ENCODE measurements around the gene AMOTL1.
"Not testable (repeated sequence)": the region's sequence is repeated elsewhere in the genome, so short reads cannot be mapped to it uniquely, and the experiment has no call there.

Gene AMOTL1

DNA sequence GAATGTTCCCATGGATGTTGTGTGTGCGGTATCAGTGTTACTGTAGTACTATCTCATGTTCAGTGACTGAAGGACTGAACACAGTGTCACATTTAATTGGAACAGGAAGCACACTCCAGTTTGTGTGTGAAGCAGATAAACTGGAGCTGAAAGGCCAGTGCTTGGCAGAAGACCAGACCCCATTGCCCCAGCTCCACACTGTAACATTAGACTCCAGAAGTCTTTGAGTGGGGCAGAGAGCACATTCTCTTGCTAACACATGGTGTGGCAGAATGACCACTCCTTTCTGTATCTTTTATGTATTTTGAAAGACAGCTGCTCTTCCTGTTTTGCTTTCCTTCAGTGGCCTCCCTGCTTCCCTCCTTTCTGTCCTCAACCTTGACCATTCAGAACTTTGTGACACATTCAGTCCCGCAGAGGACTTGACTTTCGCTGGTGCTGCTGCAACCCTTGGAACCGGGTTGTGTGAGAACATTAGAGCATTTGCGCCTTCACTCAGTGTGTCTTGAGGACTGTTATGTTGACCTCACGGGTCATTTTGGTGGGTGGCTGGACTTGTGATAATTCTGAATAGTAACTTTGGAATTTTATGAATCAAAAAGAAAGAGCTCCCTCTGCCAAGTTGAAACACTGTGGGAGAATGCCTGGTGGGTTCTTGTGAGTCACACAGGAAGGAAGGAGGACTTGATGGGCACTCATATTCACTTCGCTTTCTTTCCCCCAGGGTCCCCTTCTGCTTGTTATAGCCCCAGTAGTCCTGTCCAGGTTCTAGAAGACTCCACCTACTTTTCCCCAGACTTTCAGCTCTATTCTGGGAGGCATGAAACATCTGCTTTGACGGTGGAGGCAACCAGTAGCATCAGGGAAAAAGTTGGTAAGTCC is 26.4 kb downstream of the AMOTL1 start:
- no peak for DNase-seq

DNA sequence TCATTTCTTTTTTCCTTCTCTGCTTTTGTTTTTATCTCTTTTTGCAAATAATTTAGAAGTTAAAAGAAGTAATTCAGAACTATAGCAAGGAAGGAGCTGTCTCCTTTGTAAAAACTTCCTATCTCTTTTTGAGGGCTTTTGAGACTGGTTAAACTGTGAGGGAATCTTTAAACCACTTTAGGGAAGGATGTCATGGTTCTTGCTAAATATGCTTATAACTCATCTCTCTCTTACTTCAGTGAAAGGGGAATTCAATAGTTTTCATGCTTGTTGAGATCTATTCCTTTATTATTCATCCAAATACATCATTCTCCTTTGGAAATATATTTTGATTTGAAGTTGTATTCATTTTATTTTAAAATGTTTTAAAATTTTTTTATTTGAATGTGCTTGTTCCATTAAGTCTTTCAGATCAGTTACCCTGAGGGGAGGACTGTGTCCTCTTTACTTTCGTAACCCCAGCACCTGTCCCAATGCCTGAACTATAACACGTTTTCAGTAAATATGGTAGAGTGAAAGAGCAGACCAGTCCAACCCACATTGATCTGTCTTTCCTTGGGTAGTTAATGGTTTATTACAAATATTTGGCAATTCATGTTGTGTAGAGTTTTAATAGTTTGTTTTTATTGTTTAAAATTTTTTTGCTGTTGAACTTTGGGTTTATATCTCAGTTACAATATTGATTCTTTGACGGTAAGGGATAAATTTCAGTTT is 27.5 kb downstream of the AMOTL1 start:
- no peak for DNase-seq

DNA sequence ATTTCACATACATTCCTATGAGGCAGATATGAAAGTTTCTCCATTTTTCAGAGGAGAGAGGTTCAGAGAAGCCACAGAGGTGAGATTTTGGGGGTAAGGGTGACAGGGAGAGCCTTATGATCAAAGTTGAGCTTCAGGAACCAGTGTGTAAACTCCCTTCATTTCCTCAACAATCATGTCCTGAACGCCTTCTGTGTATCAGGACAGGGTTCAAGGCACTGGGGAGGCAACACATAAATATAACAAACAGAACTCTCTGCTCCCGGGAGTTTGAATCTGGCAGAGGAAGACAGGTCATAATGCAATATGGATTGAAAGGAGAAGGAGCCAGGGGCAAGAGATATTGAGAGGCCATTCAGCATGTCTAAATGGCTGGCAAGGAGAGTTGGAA is 28.0 kb downstream of the AMOTL1 start:
- no peak for DNase-seq

DNA sequence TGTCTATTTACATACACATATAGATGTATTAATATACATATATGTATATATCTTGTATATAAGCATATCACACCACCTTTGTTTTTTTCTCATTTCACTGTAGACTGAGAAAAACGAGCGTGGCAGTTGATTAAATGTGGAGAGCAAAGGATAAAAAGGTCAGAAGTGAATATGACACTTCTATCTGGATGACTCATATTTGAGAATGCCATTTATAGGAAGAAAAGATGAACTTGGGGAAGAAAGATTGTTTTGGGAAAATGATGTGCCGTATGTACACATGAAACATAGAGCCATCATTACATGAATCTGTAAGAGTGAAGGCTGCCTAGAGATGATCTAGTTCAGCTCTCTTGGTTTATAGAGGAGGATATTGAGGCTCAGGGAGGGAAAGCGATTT is 28.7 kb downstream of the AMOTL1 start:
- DNase-seq, result no peak

DNA sequence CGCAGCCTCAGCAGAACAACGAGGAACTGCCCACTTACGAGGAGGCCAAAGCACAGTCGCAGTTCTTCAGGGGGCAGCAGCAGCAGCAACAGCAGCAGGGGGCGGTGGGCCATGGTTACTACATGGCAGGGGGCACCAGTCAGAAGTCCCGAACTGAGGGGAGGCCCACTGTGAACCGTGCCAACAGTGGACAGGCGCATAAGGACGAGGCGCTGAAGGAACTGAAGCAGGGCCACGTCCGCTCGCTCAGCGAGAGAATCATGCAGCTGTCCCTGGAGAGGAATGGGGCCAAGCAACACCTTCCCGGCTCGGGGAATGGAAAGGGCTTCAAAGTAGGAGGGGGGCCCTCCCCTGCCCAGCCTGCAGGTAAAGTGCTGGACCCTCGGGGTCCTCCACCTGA is 31.6 kb downstream of the AMOTL1 start:
- no peak for DNase-seq

DNA sequence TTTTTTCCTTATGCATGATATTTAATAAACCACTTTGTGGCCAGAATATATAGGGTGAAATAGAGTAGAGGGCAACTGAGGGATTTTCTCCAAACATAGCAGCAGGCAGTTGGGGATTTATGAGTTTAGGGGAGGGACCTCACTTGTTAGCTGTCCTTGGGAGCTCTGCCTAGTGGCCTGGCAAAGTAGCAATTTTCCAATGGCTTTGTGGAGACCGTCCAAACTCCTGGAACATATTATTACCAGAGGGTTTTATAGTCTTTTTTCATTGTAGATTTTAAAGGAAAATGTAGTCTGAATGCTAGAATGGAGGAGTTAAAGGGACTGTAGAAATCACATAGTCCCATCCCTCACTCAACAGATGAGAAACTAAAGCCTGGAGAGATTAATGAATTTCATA is 32.3 kb downstream of the AMOTL1 start:
- DNase-seq, result no peak

DNA sequence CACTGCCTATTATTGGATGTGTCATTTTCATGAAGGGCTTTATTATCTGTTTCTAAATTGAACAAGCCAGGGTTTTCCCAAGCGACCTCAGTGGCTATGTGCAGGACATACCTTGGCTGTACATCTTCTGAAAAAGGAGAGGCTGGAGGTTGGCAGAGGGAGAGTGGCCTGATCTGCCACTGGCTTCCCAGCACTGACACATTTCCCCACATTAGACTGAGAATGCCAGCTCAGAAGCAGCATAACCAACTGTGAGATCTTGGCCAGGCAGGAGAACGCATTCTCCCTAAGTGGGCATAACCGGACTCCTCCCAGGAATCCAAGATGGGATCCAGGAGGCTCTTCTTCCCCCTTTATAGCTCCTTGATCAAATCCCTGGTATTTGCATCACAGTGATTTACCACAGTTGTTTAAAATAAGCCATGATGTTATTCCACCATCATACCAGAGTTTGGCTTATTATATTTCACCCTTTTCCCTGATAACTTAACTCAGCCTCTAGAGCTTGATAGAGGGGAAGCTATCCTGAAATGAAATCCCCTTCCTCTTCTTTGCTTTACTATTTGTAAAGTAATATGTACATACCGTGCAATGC is 33.8 kb downstream of the AMOTL1 start:
- no peak for DNase-seq

DNA sequence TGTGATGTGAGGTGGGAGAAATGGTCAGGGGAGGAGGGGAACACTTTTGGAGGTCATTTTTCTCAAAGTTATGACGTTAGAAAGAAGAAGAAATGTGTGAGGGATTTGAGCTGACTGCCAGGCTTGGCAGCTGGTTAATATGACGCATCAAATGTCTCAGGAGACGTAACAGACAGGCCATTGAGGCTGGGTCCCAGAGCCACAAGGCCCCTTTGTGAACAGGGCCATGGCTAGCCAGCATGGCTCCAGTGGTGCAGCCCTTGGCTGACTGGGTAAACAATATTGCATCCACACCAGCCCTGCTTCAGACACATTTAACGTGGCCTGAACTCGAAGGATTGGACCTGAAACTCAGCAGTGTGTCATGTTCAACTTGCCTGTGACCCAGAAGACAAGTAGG is 34.3 kb downstream of the AMOTL1 start:
- DNase-seq, result no peak

DNA sequence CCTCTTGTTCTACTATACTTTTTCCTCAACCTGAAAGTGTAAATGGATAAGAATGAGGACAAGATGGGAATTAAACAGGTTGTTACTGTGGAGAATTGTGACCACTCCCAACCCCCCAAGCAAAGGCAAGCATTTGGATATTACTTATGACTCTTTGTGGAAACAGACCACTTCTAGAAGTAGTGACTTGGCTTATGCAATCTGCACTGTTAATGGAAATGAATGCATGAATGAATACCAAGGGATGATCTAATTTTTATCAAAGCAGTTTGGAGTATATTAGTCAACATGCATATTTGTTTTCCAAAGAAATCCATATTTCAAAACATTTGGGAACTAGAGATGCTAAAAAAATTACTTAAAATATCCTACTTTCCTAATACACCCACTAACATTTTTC is 35.3 kb downstream of the AMOTL1 start:
- no peak for DNase-seq

DNA sequence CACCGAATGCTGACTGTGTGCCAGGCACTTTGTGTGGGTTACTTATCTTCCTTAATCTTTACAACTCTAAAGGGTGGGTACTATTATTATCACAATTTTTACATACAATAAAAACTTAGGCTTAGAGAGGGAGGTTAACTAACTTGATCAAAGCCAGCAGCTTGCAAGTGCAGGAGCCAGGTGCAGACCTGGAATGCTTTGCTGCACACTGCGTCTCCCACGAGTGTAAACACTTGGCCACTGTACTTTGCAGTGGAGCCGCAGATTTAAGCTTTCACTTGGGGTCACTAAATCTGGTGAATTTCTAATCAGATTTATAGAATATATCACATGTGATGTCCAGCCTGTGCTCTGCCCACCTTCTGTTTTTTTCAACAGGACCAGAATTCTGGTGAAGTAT is 36.7 kb downstream of the AMOTL1 start:
- no peak for DNase-seq

DNA sequence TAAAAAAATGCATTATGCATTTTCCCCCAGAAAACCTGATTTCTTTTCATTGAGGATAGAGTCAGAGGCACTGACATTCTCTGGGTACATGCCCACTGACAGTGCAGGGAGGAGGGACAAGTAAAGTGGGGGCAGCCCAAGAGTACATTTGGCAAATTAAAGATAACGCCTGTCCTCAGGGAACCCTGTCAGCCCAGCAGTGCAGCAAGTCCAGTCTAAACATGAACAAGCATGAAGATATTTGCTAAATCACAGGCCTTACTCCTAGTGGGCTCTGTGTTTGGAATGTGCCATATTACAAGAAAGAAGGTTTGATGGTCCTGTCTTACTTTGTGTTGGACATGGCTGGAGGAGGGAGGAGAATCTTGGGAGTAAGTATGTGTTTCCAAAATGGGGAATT is 37.9 kb downstream of the AMOTL1 start:
- DNase-seq, result no peak

DNA sequence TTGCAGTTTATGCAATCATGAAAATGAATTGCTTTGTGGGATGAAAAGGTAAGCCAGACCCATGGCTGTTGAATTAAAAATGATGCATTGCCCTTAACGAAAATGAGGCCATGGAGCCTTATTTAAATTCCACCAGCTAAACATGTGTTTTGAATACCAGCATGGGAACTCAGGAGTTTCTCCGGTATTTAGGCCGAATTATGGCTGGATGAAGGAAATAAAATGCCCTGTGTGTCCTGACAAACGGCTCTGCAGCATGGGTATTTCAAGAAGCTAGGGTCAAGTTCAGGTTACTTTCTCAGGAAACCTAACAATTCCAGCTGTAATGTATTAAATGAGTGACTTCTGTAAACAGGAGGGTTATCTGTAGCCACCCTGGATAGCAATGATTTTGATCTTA is 38.3 kb downstream of the AMOTL1 start:
- no peak for DNase-seq

DNA sequence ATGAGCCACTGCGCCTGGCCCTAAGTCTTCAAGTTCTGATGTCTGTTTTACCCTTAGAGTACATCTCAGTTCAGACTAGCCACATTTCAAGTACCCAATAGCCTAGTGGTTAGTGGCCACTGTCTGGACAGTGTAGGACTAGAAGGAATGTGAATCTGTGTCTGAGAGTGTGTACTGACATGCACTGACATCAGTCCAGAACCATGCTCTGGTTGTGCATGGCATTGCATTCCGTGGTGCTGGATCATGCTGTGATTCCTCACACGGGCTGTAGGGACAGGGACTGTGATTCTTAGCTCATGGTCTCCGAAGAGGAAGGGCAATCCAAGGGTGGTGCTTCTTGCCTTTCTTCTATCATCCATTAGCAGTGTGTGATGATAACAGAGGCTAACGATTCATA is 41.1 kb downstream of the AMOTL1 start:
- DNase-seq, result no peak

DNA sequence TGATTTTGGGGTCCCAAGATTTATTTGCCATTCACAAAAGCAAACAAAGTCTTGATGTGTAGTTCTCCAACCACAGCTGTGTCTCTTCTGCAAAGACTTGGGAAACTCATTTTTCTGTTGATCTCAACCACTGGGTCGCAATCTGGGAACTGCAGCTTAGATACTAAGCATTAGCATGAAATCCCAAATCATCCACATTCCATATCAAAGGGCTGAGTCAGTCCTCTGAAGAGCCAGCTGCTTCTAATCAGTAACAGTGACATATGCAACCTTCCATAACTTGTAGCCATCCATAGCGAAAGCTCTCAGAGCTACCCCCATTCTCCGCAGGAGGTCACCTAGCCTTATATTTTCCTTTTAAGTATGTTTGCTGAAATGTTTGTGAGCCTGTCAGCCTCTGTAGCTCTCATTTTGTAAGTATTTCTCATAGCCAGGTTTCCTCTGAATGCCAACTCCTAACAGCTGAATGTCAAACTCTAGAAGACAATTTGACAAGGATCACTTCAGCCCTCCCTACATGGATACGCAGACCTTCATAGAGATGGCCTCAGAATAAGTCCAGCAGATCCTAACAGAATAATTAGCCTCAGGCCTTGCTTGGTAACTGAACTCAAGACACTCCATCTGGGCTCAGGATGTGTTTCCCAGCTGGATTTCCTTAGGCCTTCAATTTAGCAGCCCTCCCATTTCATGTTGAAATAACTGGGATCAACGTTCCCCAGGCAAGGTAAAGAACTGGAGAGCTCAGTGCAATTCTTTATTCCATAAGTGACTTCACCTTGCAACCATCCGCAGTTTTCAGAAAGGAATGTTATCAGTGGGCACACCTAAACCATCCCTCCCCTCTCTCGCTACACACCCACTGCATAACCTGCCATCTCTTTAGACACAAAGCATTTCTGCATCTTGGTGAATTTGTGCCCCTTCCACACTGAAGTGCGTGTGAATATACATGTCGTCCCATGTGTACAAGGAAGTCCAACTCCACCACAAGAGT is 44.9 kb downstream of the AMOTL1 start:
- not testable (repeated sequence) for DNase-seq

DNA sequence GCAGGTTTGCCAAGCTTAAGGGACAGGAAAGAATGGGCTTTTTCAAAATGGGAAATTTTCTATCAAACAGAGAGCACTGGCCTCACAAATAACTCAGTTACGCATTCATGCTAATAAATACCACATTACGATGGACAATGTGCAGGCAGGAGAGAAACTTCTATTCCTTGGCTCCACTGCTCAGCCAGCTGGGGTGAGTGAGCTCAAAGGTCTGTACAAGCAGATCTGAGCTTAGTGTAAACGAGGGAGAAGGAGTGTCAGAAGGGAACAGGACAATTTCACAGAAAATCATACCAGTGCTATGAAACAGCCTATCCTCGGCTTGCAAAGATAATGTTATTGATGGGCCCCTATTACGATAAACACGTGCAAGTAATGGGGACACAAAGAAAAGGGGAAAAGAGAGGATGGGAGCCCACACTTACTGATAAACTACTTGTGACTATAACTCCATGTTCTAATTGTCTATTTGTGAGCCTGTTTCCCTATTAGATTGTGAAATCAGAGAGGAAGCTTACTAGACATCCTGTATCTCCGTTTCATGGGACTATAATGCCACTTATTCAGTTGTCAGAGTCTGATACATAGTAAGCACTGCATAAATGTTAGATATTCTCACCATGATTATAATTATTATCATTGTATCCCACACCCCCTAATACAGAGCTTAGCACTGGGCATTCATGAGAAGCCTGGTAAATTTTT is 46.3 kb downstream of the AMOTL1 start:
- DNase-seq, result no peak

DNA sequence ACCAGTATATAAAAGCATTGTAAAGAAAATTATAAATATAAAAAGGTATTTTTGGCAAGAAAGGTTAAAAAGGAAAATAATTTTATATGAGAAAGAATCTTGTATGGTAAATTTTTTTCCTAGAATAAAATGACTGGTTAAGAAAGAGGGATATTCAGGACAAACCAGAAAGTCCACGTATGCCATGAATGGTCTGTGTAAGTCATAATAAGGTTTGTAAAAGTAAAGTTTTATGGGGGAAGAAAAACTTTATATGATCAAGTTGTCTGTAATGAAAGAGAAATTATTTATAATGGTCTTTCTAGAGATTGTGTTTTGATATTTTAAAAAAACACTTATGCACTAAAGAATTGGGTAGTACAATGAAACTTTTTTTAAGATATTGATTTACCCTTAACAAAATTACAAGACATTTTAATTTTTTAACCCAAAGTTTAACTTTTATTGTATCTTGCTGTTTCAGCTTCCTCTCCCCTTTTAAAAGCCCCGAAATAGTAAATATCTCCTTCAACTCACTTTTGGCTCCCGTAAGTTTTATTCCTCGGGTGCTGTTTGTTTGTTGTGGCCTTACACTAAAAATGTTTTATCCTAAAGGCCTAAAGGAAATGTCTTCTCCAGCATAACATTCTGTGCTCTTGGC is 47.7 kb downstream of the AMOTL1 start:
- no peak for DNase-seq

DNA sequence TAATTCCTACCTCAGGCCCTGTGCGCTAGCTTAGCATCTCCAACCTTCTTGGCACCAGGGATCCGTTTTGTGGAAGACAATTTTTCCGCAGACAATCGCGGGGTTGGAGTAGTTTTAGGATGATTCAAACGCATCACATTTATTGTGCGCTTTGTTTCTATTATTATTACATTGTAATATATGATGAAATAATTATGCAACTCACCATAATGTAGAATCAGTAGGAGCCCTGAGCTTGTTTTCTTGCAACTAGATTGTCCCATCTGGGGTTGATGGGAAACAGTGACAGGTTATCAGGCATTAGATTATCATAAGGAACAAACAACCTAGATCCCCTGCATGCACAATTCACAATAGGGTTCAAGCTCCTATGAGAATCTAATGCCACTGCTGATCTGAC is 52.3 kb downstream of the AMOTL1 start:
- no peak for DNase-seq

DNA sequence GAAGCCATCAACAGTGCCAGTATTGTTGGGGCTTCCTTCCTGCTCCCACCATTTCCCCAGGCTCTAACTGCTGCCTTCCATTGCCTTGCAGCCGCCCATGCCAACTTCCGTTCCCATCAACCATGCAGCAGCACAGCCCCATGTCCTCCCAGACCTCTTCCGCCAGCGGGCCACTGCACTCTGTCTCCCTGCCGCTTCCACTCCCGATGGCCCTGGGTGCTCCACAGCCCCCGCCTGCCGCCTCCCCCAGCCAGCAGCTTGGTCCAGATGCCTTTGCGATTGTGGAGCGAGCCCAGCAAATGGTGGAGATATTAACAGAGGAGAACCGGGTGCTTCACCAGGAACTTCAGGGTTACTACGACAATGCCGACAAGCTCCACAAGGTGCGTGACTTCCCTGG is 53.3 kb downstream of the AMOTL1 start:
- no peak for DNase-seq

DNA sequence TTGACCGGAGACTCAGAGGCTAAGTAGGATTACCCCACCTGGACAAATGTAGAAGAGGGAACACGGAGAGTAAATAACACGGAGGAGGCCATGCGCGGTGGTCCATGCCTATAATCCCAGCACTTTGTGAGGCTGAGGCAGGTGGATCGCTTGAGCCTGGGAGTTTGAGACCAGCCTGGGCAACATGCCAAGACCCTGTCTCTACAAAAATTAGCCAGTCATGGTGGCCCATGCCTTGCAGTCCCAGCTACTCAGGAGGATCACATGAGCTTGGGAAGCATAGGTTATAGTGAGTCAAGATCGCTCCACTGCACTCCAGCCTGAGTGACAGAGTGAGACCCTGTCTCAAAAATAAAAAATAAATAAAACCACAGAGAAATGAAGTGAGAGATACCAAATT is 53.9 kb downstream of the AMOTL1 start:
- DNase-seq, result no peak

DNA sequence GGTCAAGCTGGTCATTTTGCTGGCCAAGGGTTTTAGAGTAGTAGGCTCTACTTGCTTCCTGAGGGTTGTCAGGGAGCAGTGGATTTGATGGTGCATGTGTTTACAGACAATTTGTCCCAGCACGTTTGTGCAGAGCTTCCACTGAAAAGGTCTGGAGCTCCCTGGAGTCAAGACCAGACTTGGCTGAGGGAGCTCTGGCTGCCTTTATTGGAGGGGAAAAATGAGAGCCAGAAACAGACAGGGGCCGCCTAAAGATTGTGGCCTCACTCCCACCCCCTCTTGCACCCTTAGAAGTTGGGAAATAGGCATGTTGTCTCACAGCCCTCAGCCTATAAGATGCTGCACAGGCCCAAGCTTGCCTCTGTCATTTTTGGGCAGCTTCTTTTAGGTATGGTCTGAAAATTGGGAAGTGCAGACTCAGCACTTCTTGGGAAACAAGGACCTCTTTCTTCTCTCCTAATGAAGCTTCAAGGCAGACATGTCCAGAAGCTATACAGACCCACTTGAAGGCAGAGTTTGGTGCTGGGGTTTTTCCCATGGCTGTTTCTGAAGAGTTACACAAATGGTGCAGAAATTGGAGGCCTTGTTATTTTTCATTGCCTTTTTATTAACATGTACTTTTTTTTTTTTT is 55.1 kb downstream of the AMOTL1 start:
- no peak for DNase-seq

DNA sequence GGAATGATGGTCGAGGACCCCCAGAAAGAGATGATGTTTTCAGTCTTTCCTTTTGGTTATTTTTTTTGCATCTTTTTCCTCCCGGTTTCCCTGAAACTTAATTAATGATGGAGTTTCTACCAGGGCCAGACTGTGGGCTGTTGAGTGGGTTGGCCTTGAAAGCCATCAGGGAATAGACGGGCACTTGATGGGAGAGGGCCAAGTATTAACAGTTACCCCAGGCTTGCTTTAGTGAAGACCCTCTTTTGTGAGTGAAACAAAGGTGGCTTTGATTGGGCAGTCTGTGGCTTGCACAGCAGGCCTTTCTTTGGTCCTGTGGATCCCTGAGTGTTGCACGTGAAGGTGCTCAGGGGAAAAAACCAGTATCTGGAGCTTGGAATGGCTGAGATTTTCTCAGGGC is 56.9 kb downstream of the AMOTL1 start:
- no peak for DNase-seq

Data from AML-193 (cell line).